ENCODE results near the gene JMJD8.

DNA sequence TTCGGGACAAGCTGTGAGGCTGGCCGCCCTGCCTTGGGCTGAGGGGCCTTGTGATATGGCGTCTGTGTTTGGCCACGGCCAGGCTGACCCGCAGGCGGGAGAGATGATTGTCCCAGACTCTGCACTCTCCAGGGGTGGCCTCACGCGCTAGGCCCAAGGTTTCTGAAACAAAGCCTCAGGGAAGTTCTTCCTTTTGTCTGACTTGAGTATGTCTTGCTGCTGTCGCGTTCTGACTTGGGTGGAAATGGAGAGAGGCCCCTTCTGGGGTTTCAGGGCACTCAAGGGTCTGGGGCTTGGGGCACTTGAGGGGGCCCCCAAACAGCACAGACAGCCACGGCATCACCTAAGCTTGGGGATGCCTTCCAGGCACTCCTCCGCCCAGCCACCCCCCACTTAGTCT is 26.9 kb upstream of the JMJD8 start:
- no peak for TF ChIP-seq CTCF (IDR thresholded peaks at IDR 0.05)
- TF ChIP-seq POLR2A (IDR thresholded peaks at IDR 0.05) = no peak

Data from lower leg skin (tissue), 3 donors.